AG09309 (cell line): ENCODE data around the gene GLB1L3.
"Not testable (repeated sequence)": the region's sequence is repeated elsewhere in the genome, so short reads cannot be mapped to it uniquely, and the experiment has no call there.

Source experiments
- DNase-seq: peaks from one replicate; pipeline ENCODE4 v3.0.0-alpha.2; 2010; ENCODE audit warnings: low read depth
- H3K4me3 ChIP-seq: 2 replicates; pipeline ENCODE4 v1.5.1; 2011; ENCODE audit warnings: mild to moderate bottlenecking, low read depth, low read length, moderate library complexity; ENCODE audit not compliant: control insufficient read depth
- CTCF ChIP-seq: IDR thresholded peaks from 2 replicates; pipeline ENCODE4 v1.5.1; 2011; ENCODE audit warnings: mild to moderate bottlenecking, low read depth, low read length, inconsistent platforms; ENCODE audit not compliant: insufficient read depth, control insufficient read depth; ENCODE audit errors: missing control alignments

Gene GLB1L3

DNA sequence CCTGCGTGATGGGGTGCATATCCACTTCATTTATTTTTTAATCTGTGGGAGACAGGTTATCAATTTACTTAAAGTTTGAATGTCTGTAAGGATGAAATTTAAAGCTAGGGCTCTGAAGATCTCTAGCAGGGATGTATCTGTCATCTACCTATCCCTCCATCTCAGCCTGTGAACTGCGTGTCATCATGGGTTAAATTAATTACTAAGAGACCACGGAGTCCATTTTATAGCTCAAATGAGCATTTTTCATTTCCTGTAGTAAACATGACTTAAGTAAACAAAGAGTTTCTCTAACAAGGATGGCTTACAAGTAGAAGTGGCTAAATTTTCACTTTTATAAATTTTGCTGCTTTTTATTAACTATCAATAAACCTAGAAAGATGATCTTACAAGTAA is 2.9 kb upstream of the GLB1L3 start:
- TF ChIP-seq CTCF: no peak
- H3K4me3 ChIP-seq: no peak overlapping the region
- no peak for DNase-seq

DNA sequence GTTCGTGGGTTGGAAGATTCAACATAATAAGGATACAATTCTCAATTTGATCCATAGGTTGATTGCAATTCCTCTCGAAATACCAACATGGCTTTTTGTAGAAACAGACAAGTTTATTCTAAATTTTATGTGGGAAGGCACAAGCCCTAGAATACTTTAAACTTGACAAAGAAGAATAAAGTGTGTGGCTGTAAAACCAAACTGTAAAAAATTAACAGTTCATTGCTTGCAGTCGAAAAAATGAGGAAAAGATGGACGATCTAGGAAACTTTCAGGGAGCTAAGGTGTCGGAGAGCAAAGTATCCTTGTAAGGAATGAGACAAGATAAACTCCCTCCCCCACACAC is 1.0 kb upstream of the GLB1L3 start:
- no peak for TF ChIP-seq CTCF
- no peak overlapping the region for H3K4me3 ChIP-seq
- DNase-seq: no peak

- no peak for DNase-seq
- TF ChIP-seq CTCF: no peak
- no peak overlapping the region for H3K4me3 ChIP-seq
Measured at GRCh38 chr11:134276396-134277182, 410 bp downstream of the GLB1L3 start.

GRCh38 chr11:134277183-134278001 is 1.2 kb downstream of the GLB1L3 start:
- no peak for TF ChIP-seq CTCF
- DNase-seq: no peak
- no peak overlapping the region for H3K4me3 ChIP-seq

DNA sequence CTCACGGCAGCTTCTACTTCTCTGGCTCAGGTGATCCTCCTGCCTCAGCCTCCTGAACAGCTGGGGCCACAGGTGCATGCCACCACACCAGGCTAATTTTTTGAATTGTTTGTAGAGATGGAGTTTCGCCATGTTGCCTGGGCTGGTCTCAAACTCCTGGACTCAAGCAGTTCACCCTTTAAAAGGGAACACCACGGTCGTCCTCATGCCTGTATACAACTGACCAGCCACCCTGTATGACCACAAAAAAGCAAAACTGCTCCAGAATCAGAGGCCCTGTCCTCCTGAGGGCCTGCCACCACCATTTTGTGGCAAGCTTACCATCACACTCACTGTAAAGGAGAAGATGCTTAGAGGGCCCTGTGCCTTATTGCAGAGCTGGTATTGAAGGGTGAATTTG is 2.2 kb downstream of the GLB1L3 start:
- no peak for DNase-seq
- TF ChIP-seq CTCF: no peak
- H3K4me3 ChIP-seq: no peak overlapping the region

GRCh38 chr11:134281635-134282034 is 5.5 kb downstream of the GLB1L3 start:
- DNase-seq, H3K4me3 ChIP-seq: not testable (repeated sequence)
